Calu3 (cell line): ENCODE results near the gene LGALS3. TPM values are rescaled to one million over a fixed set of nuclear protein-coding genes. Genes with fewer than 3 reads are reported as not detected.
A peak's percentile ranks its signal among the peaks of the same experiment; 100 is the strongest.

Source experiments
- BruUV-seq: library from RNA; stranded (reverse); fragments of 400-500 nt; replicated peaks from 2 replicates; lab custom pipeline; 2021; lab: Mats Ljungman, UMichigan
- CTCF ChIA-PET: fragments of 300-600 bp; sonication (Branson Sonifier 250); formaldehyde crosslinking; loops from one replicate; lab custom pipeline; 2022; ENCODE audit warnings: antibody characterized with exemption; lab: Charles Lee
- DNase-seq: peaks from one replicate; pipeline ENCODE4 v3.0.0; 2022
- H3K27ac Mint-ChIP-seq: one replicate; pipeline ENCODE4 v1.8.0; 2022; ENCODE audit warnings: mixed read lengths; ENCODE audit not compliant: unreplicated experiment
- H3K27me3 Mint-ChIP-seq: one replicate; pipeline ENCODE4 v1.8.0; 2022; ENCODE audit warnings: mixed read lengths; ENCODE audit not compliant: unreplicated experiment
- H3K36me3 Mint-ChIP-seq: one replicate; pipeline ENCODE4 v1.8.0; 2022; ENCODE audit warnings: mild to moderate bottlenecking, moderate library complexity, mixed read lengths; ENCODE audit not compliant: insufficient read depth, unreplicated experiment
- H3K4me1 Mint-ChIP-seq: one replicate; pipeline ENCODE4 v1.8.0; 2022; ENCODE audit warnings: mild to moderate bottlenecking, low read depth, mixed read lengths; ENCODE audit not compliant: unreplicated experiment
- H3K4me3 Mint-ChIP-seq: one replicate; pipeline ENCODE4 v1.8.0; 2022; ENCODE audit warnings: mild to moderate bottlenecking, low read depth, moderate library complexity, mixed read lengths; ENCODE audit not compliant: unreplicated experiment
- H3K9me3 Mint-ChIP-seq: one replicate; pipeline ENCODE4 v1.8.0; 2022; ENCODE audit warnings: low read depth, mixed read lengths; ENCODE audit not compliant: unreplicated experiment
- CTCF ChIP-seq: fragments of 200-600 bp; IDR thresholded peaks from one replicate; pipeline ENCODE4 v1.8.0; 2022; ENCODE audit warnings: antibody characterized with exemption; ENCODE audit not compliant: unreplicated experiment
- intact Hi-C: fragments of 100-400 bp; cut with micrococcal nuclease; formaldehyde crosslinking; loops from one replicate; pipeline ENCODE4 v1.10.0; 2022; ENCODE audit not compliant: unreplicated experiment
- total RNA-seq: library from RNA; stranded (reverse); gene quantifications from 2 replicates; pipeline ENCODE4 v1.2.3, GENCODE V29; 2022

Gene LGALS3
- total RNA-seq, 1 experiment from 2014 or later: 429 TPM

GRCh38 chr14:55191203-55192053 lies 62.4 kb downstream of the LGALS3 start, which contains the start of gene DLGAP5:
Gene DLGAP5, minus strand, starts transcription at chr14:55191585. Its CDS starts 2,406 bp downstream, at chr14:55189179.
- H3K9me3 Mint-ChIP-seq: no peaks in the 10 kb centered on the region
- intact Hi-C loops: no loop called here
- peak within 1 kb of the TSS; percentile 91 for H3K4me3 Mint-ChIP-seq
- DNase-seq: peak; percentile 91
- BruUV-seq: TSS peak; percentile 71
- H3K4me1 Mint-ChIP-seq: peaks cover 33% of the 10 kb centered on the region
- no peaks in the 10 kb centered on the region for H3K27me3 Mint-ChIP-seq
- peak within 1 kb of the TSS; percentile 82 for H3K27ac Mint-ChIP-seq
- peaks cover 32% of the 10 kb centered on the region for H3K36me3 Mint-ChIP-seq
- no peak for TF ChIP-seq CTCF
- CTCF ChIA-PET: interaction anchor here (0.9 to 1.6 kb wide), 3 partner anchors 79 to 241 kb away, joined by 3 to 5 read pairs (median 4); no protein-coding TSS in a partner anchor

GRCh38 chr14:55192054-55192621 lies 63.1 kb downstream of the LGALS3 start:
- Mint-ChIP-seq H3K9me3 (no peaks in the 10 kb centered on the region), H3K36me3 (peaks cover 32% of the 10 kb centered on the region), H3K4me3 (peak overlapping the region; percentile 91), H3K27ac (peak overlapping the region; percentile 82), H3K4me1 (peaks cover 28% of the 10 kb centered on the region), H3K27me3 (no peaks in the 10 kb centered on the region)
- TSS peak; percentile 86 for BruUV-seq
- no peak for TF ChIP-seq CTCF
- CTCF ChIA-PET: interaction anchor here (0.6 to 1.6 kb wide), 3 partner anchors 78 to 269 kb away, joined by 4 to 5 read pairs (median 5); no protein-coding TSS in a partner anchor
- intact Hi-C loops: no loop called here
- DNase-seq: no peak

- TF ChIP-seq CTCF: no peak
- H3K4me1 Mint-ChIP-seq: peaks cover 17% of the 10 kb centered on the region
- no TSS peak for BruUV-seq
- CTCF ChIA-PET: no interaction called here
- no peaks in the 10 kb centered on the region for H3K27me3 Mint-ChIP-seq
- no peak overlapping the region for H3K4me3 Mint-ChIP-seq
- no peak overlapping the region for H3K27ac Mint-ChIP-seq
- peaks cover 26% of the 10 kb centered on the region for H3K36me3 Mint-ChIP-seq
- no peaks in the 10 kb centered on the region for H3K9me3 Mint-ChIP-seq
- intact Hi-C loops: no loop called here
- DNase-seq: no peak
Measured at GRCh38 chr14:55194656-55195355, 65.8 kb downstream of the LGALS3 start.

Other genes starting within 250 kb of the LGALS3 start
- gene GCH1, start 226.4 kb upstream of the LGALS3 start, total RNA-seq: 6.8 and 8.0 TPM in 2 replicates
- 25.0 and 27.7 TPM in 2 replicates for gene WDHD1, start 102.2 kb upstream of the LGALS3 start, total RNA-seq
- 29.9 and 31.5 TPM in 2 replicates for gene SOCS4, start 102.0 kb upstream of the LGALS3 start, total RNA-seq
- gene MAPK1IP1L, start 77.6 kb upstream of the LGALS3 start, total RNA-seq: 104 and 108 TPM in 2 replicates
- gene DLGAP5, start 62.3 kb downstream of the LGALS3 start, total RNA-seq: 48.7 and 54.3 TPM in 2 replicates
- 30.0 and 34.5 TPM in 2 replicates for gene FBXO34, start 142.2 kb downstream of the LGALS3 start, total RNA-seq